ENCODE data around the gene ZNF862. TPM values are rescaled to one million over a fixed set of nuclear protein-coding genes. Genes with fewer than 3 reads are reported as not detected.

Gene ZNF862
- total and polyA plus RNA-seq, 2 experiments from 2014 or later: 0.94 to 2.3 TPM

- no peak for TF ChIP-seq REST (IDR thresholded peaks at IDR 0.05; ENCODE audit: unreplicated experiment)
- TF ChIP-seq CREB1 (CRISPR knock-in tag; IDR thresholded peaks at IDR 0.05; ENCODE audit: low read depth): no peak
- TF ChIP-seq NANOG (IDR thresholded peaks at IDR 0.05; ENCODE audit: borderline replicate concordance): no peak
- no peak for TF ChIP-seq EZH2 (IDR thresholded peaks at IDR 0.05; ENCODE audit: low read depth, unreplicated experiment)
Observed at GRCh38 chr7:149795126-149795525, 43.0 kb upstream of the ZNF862 start (continued).

GRCh38 chr7:149796287-149796860 lies 41.8 kb upstream of the ZNF862 start:
- H3K36me3 Mint-ChIP-seq (ENCODE audit: low read depth): no peaks in the 10 kb centered on the region
- no peaks in the 10 kb centered on the region for H3K4me1 ChIP-seq (ENCODE audit: insufficient read depth)
- H3K9me3 Mint-ChIP-seq: no peaks in the 10 kb centered on the region
- no peaks in the 10 kb centered on the region for H3F3A ChIP-seq (replicated peaks; ENCODE audit: low read depth)
- no peaks in the 10 kb centered on the region for H3K27me3 ChIP-seq (ENCODE audit: insufficient read depth)
- no peak overlapping the region for H3K4me2 ChIP-seq
- no peaks in the 10 kb centered on the region for H3K36me3 ChIP-seq (ENCODE audit: insufficient read depth)
- H3K27ac Mint-ChIP-seq: no peak overlapping the region
- H2AFZ ChIP-seq: no peak overlapping the region
- no peaks in the 10 kb centered on the region for H3K79me2 ChIP-seq (replicated peaks; ENCODE audit: insufficient read depth)
- DNase-seq (ENCODE audit: low spot score) (peak; percentile 55), ATAC-seq (peak; percentile 47)
- H3K27me3 Mint-ChIP-seq (ENCODE audit: insufficient read depth, low read depth, poor library complexity): peaks cover 19% of the 10 kb centered on the region
- H3K27ac ChIP-seq (ENCODE audit: low read depth): no peak overlapping the region
- H3K4me3 ChIP-seq: no peak overlapping the region
- no peak overlapping the region for H3K4me3 Mint-ChIP-seq
- peaks cover 4% of the 10 kb centered on the region; the same call in 2 of the 3 replicates for H3K4me1 Mint-ChIP-seq
- H3K9me2 ChIP-seq (ENCODE audit: insufficient read depth): no peaks in the 10 kb centered on the region
- H4K20me1 ChIP-seq (replicated peaks; ENCODE audit: insufficient read depth): no peaks in the 10 kb centered on the region
- no peak for TF ChIP-seq REST (IDR thresholded peaks at IDR 0.05; ENCODE audit: unreplicated experiment)
- TF ChIP-seq JUNB (IDR thresholded peaks at IDR 0.05; ENCODE audit: unreplicated experiment): no peak
- no peak for TF ChIP-seq ZNF462 (CRISPR knock-in tag; IDR thresholded peaks at IDR 0.05)
- no peak for TF ChIP-seq STAT1 (IDR thresholded peaks at IDR 0.05; ENCODE audit: unreplicated experiment)
- no peak for TF ChIP-seq ZNF114 (CRISPR knock-in tag; IDR thresholded peaks at IDR 0.05)
- no peak for TF ChIP-seq CREB1 (CRISPR knock-in tag; IDR thresholded peaks at IDR 0.05; ENCODE audit: low read depth)
- TF ChIP-seq CTCF (conservative IDR thresholded peaks at IDR 0.05; ENCODE audit: low read depth in 2 of 2): peak; percentile 34 to 72
